ENCODE measurements around the gene FBXO4.

GRCh38 chr5:41876678-41877077 lies 48.4 kb upstream of the FBXO4 start:
- TF ChIP-seq POLR2A (IDR thresholded peaks at IDR 0.05) (no peak), CTCF (IDR thresholded peaks at IDR 0.05) (no peak)

Data from uterus (tissue), 2 donors.